ENCODE results near the gene CXCR4.

GRCh38 chr2:136111711-136112110, 6.2 kb downstream of the CXCR4 start:
- TF ChIP-seq CBX3 (IDR thresholded peaks at IDR 0.05; ENCODE audit: borderline replicate concordance, low read depth) (no peak), CTCF (IDR thresholded peaks at IDR 0.05 in 2 of 3, conservative IDR thresholded peaks at IDR 0.05 in 1 of 3; ENCODE audit: control insufficient read depth in 2 of 3, extremely low read depth in 1 of 3, insufficient read depth in 1 of 3, low read depth in 3 of 3, low read length in 3 of 3) (no peak), JUNB (IDR thresholded peaks at IDR 0.05) (no peak), SMARCA5 (IDR thresholded peaks at IDR 0.05) (no peak), SRF (IDR thresholded peaks at IDR 0.05; ENCODE audit: low read depth in 2 of 2, low read length in 2 of 2) (no peak), SIX5 (IDR thresholded peaks at IDR 0.05; ENCODE audit: low read depth, low read length, severe bottlenecking) (no peak), CBX5 (IDR thresholded peaks at IDR 0.05; ENCODE audit: low read depth) (no peak), HDGF (IDR thresholded peaks at IDR 0.05) (no peak), REST (IDR thresholded peaks at IDR 0.05; ENCODE audit: low read depth, low read length) (no peak), FOXK2 (IDR thresholded peaks at IDR 0.05) (no peak), FOS (IDR thresholded peaks at IDR 0.05; ENCODE audit: borderline replicate concordance, extremely low read depth, insufficient read length) (no peak), GABPA (IDR thresholded peaks at IDR 0.05; ENCODE audit: low read depth) (no peak), BCLAF1 (IDR thresholded peaks at IDR 0.05) (no peak), ATF3 (IDR thresholded peaks at IDR 0.05; ENCODE audit: borderline replicate concordance, extremely low read depth, low read depth, low read length) (no peak)

Data from GM12878 (cell line).